BLaER1 (cell line): ENCODE results near the gene SFTPD.

Experiments
- H3K27ac ChIP-seq: shearing (Covaris generic); formaldehyde crosslinking; 2 replicates; pipeline ENCODE4 v1.8.1; 2022
- H3K27me3 ChIP-seq: shearing (Covaris generic); formaldehyde crosslinking; 2 replicates; pipeline ENCODE4 v1.8.1; 2022
- H3K36me3 ChIP-seq: shearing (Covaris generic); formaldehyde crosslinking; 2 replicates; pipeline ENCODE4 v1.8.1; 2022
- H3K4me1 ChIP-seq: shearing (Covaris generic); formaldehyde crosslinking; 2 replicates; pipeline ENCODE4 v1.8.1; 2022
- H3K4me2 ChIP-seq: shearing (Covaris generic); formaldehyde crosslinking; 2 replicates; pipeline ENCODE4 v1.8.1; 2022
- H3K4me3 ChIP-seq: shearing (Covaris generic); formaldehyde crosslinking; 2 replicates; pipeline ENCODE4 v1.8.1; 2022
- H3K9ac ChIP-seq: shearing (Covaris generic); formaldehyde crosslinking; 2 replicates; pipeline ENCODE4 v1.8.1; 2022
- H3K9me3 ChIP-seq: shearing (Covaris generic); formaldehyde crosslinking; 2 replicates; pipeline ENCODE4 v1.8.1; 2022
- H4K20me1 ChIP-seq: shearing (Covaris generic); formaldehyde crosslinking; 2 replicates; pipeline ENCODE4 v1.8.1; 2022
- Cebpa-rat ChIP-seq: shearing (Covaris generic); IDR thresholded peaks from 2 replicates; pipeline ENCODE4 v1.8.1; 2022

SFTPD gene

DNA sequence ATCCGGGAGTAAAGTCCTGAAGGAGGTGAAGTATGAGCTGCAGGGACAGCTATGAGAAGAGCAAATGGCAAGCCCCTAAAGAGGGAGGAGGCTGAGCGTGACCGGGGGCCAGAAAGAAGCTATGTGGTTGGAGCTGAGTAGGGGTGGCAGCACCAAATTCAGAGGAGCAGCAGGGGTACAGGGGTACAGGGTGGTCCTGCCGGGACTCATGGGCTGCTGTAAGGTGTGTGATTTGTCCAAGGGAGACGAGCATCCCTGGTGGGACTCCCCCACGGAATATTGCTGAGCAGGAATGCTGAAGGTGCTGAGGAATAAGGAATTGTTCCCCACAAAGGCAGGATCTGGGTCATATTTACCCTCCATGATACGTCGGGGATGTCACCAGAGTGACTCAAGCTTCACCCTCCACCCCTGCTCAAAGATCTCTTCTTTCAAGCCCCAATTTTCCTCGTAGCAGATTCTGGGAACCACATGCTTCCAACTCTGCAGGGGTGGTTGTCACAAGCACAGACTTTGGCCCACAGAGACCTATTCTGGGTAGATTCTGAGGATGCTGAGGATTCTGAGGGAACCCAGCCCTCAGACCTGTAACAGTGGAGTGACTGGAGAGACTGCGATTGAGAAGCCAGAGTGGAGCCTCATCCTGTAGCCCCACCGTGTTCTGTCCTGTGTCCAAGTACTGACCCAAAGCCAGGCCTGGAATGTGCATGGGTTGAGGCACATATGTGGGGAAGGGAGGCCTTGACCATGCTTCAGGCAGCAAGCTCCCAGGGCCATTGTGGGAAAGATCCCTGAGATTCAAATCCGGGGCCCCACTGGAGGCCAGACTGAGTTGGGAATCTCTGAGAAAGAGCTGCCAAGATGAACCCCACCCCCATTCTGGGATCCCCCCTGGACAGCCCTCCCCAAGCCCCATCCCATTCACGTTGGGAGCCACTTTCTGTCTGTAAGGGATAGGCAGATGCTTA, 4.2 kb downstream of the SFTPD start:
- no peak for TF ChIP-seq Cebpa-rat
- Histone ChIP-seq H3K4me3 (no peak overlapping the region), H3K27ac (no peak overlapping the region), H3K4me1 (peaks cover 5% of the 10 kb centered on the region; the same call in 1 of the 2 replicates), H3K9ac (no peak overlapping the region), H4K20me1 (no peaks in the 10 kb centered on the region), H3K36me3 (no peaks in the 10 kb centered on the region), H3K4me2 (no peak overlapping the region), H3K27me3 (no peaks in the 10 kb centered on the region), H3K9me3 (no peaks in the 10 kb centered on the region)

DNA sequence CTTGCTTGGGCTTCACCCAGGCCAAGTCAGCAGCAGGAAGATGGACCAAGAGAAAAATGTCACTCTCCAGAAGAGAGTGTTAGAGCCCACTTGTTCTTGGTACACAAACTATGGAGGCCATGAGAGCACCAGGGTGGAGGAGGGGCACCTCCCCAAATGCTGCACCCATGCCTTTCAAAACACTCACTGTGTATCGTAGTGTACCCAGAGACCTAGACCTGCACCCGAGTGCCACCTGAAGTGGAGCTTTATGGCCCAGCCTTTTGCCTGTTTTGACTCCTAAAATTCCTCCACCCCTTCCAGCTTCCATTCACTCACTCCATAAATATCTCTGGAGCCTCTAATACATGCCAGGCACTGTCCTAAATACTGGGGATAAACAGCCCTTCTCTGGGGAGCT, 5.0 kb downstream of the SFTPD start:
- no peaks in the 10 kb centered on the region for H3K27me3 ChIP-seq
- H3K4me1 ChIP-seq: peaks cover 13% of the 10 kb centered on the region
- no peaks in the 10 kb centered on the region for H4K20me1 ChIP-seq
- no peak overlapping the region for H3K27ac ChIP-seq
- no peaks in the 10 kb centered on the region for H3K36me3 ChIP-seq
- H3K4me3 ChIP-seq: no peak overlapping the region
- no peak overlapping the region for H3K4me2 ChIP-seq
- no peak overlapping the region for H3K9ac ChIP-seq
- no peak for TF ChIP-seq Cebpa-rat
- no peaks in the 10 kb centered on the region for H3K9me3 ChIP-seq

DNA sequence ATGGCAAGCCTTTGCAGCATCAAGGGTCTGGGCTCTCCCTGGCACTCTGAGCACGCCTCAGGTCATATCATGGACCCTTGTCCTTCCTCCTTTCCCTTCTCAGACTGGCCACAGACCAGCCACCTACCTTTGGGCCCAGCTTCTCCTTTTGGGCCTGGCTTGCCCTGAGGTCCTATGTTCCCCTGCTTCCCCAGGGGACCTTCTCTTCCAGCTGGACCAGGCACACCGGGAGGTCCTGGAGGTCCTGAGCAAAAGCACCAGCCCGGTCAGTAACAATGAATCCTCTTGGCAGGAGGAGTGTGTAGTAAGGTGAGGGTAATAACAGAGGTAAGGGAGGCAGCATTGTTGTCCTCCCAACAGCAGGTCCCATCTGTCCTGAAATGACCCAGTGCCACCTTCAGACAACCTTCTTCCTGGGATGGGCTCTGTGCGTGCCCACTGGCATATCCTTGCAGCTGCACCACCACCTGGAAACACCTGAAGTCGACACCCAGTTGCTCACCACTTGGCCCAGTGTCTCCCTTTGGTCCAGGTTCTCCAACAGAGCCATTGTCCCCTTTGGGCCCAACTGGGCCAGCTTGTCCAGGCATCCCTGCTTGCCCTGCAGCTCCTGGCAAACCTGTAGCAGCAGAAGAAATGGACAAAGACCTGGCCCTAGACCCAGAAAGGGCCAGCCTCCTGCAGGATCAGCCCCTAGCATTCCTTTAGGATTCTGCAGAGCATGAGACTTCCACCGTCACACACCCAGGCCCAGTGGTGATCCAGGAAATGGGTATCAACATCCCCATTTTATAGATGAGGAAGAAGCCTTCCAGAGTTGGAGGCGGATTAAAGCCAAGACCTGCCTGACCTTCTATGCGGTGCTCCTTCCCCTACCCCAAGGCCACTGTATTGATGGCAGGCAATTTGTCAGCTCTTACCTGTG, 6.4 kb downstream of the SFTPD start:
- Histone ChIP-seq H3K9me3 (no peaks in the 10 kb centered on the region), H3K27me3 (no peaks in the 10 kb centered on the region), H3K4me2 (no peak overlapping the region), H3K27ac (no peak overlapping the region), H3K9ac (no peak overlapping the region), H3K4me3 (no peak overlapping the region), H3K36me3 (no peaks in the 10 kb centered on the region), H4K20me1 (no peaks in the 10 kb centered on the region), H3K4me1 (peaks cover 27% of the 10 kb centered on the region)
- TF ChIP-seq Cebpa-rat: no peak

DNA sequence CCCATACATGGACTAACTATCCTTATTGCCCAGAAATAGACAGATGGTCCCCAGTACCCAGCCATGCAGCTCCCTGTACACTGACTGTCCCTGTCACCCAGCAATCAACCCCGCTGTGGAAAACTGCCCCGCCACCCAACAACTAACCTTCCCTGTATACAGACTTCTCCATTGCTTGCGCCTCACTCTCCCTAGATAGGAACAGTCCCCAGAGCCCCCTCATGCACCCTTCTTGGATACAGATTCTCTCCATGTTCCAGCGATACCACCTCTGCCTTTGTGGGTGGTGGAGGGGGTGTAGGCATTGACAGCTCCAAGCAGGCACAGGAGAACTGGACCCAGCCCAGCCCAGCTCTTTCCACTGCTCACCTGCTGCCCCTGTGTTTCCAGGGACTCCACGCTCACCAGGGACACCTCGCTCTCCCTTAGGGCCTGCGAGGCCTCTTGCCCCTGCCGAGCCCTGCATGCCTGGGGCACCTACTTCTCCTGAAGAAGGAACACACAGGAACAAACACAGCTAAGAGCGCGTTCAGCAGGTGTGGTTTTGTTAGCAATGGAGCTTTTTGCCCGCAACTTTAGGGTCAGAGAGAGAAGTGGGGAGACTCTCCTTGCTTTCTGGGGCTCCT, 7.2 kb downstream of the SFTPD start:
- Histone ChIP-seq H4K20me1 (no peaks in the 10 kb centered on the region), H3K27ac (no peak overlapping the region), H3K4me2 (no peak overlapping the region), H3K27me3 (no peaks in the 10 kb centered on the region), H3K4me1 (peaks cover 35% of the 10 kb centered on the region), H3K9ac (no peak overlapping the region), H3K9me3 (no peaks in the 10 kb centered on the region), H3K36me3 (no peaks in the 10 kb centered on the region), H3K4me3 (no peak overlapping the region)
- no peak for TF ChIP-seq Cebpa-rat

DNA sequence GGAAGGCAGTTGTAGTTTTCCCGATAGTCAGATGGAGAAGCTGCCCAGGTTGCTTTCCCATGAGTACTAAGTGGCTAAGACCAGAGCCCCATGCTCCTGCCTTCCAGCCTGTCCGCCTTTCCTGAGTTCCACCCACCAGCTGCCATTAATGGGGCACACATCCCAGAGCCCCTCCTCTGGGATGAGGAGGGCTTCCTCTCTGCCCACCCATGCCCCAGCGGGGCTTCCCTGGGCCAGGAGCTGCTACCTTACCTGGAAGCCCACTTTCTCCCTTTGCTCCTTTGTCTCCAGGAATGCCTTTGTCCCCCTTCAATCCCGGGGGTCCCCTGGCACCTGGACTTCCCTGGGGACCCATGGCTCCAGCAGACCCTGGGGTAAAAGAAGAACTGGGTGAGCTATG, 7.8 kb downstream of the SFTPD start:
- Histone ChIP-seq H3K4me1 (peaks cover 37% of the 10 kb centered on the region), H3K9ac (no peak overlapping the region), H3K36me3 (no peaks in the 10 kb centered on the region), H3K27ac (no peak overlapping the region), H3K9me3 (no peaks in the 10 kb centered on the region), H4K20me1 (no peaks in the 10 kb centered on the region), H3K4me3 (no peak overlapping the region), H3K4me2 (no peak overlapping the region), H3K27me3 (no peaks in the 10 kb centered on the region)
- no peak for TF ChIP-seq Cebpa-rat

DNA sequence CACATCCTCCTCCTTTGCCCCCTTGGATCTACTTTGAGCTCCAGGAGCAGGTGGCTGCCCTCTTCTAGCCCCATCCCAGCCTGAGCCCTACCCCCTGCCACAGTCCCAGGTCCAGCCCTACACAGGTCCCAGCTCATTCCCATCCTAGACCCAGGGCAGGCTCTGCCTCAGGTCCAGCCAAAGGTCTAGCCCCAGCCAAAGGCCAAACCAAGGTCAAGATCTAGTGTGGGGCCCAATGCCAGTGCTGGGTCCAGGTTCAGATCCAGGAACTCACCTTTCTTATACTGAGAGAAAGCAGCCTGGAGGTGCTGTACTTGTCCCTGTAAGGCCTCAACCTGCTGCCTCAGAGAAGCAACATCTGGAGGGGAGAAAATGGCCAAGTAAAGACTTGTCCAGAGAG, 8.5 kb downstream of the SFTPD start:
- no peak overlapping the region for H3K9ac ChIP-seq
- H4K20me1 ChIP-seq: no peaks in the 10 kb centered on the region
- no peak for TF ChIP-seq Cebpa-rat
- no peaks in the 10 kb centered on the region for H3K9me3 ChIP-seq
- no peak overlapping the region for H3K4me3 ChIP-seq
- no peak overlapping the region for H3K27ac ChIP-seq
- H3K4me2 ChIP-seq: no peak overlapping the region
- H3K4me1 ChIP-seq: peaks cover 37% of the 10 kb centered on the region
- H3K27me3 ChIP-seq: no peaks in the 10 kb centered on the region
- H3K36me3 ChIP-seq: no peaks in the 10 kb centered on the region

DNA sequence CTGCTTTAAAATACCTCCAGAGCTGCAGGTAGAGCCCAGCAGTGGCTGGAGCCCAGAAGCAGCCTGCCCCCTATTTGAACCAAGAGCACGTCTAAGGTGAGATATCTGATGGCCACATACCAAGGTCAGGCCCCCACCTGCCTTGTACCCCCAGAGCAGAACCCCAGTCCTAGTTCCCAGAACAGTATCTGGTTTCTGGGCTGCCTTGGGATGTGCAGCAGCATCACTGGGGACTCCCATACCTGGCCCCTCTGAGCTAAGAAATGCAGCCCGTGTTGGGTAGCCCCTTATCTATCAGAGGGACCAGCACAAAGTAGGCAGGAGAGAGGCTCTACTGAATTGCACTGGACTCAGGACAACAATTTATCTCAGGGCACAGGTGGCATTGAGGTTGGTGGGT, 8.9 kb downstream of the SFTPD start:
- H3K4me1 ChIP-seq: peaks cover 37% of the 10 kb centered on the region
- no peaks in the 10 kb centered on the region for H3K36me3 ChIP-seq
- H4K20me1 ChIP-seq: no peaks in the 10 kb centered on the region
- no peak overlapping the region for H3K4me3 ChIP-seq
- peak overlapping the region; percentile 64; the same call in 1 of the 2 replicates for H3K4me2 ChIP-seq
- no peak for TF ChIP-seq Cebpa-rat
- H3K9me3 ChIP-seq: no peaks in the 10 kb centered on the region
- H3K9ac ChIP-seq: no peak overlapping the region
- no peaks in the 10 kb centered on the region for H3K27me3 ChIP-seq
- H3K27ac ChIP-seq: no peak overlapping the region; the same call in 1 of the 2 replicates

DNA sequence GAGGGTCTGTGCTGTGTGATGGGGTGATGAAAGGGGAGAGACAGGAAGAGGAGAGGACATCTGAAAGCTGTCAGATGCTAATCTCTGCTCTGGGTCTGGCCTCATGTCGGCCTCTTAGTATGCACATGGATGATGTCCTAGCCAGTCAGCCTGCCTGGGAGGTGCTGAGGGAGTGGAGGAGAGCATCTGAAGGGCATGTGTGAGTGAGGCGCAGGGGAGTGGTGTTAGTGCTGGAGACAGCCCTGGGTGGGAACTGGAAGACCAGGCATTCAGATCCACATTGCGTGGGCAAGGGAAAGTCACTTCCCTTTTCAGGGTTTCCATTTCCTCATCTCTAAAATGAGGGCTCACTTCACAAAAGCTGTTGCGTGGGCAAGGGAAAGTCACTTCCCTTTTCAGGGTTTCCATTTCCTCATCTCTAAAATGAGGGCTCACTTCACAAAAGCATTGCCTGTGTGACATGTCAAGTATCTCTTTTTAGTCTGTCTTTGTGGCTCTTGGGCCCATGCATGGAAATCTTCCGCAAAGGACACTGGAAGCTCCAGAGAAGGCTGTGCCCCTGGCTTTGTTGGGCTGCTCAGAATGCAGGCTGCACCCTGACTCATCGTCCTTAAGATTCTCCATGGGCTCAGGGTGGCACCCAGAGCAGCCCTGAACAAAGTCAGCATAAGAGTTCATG, 10.0 kb downstream of the SFTPD start:
- Histone ChIP-seq H3K36me3 (no peaks in the 10 kb centered on the region), H3K27ac (peak overlapping the region; percentile 70), H4K20me1 (no peaks in the 10 kb centered on the region), H3K27me3 (no peaks in the 10 kb centered on the region), H3K4me2 (peak overlapping the region; percentile 64), H3K9me3 (no peaks in the 10 kb centered on the region), H3K4me3 (no peak overlapping the region), H3K9ac (no peak overlapping the region), H3K4me1 (peaks cover 37% of the 10 kb centered on the region)
- TF ChIP-seq Cebpa-rat: no peak

DNA sequence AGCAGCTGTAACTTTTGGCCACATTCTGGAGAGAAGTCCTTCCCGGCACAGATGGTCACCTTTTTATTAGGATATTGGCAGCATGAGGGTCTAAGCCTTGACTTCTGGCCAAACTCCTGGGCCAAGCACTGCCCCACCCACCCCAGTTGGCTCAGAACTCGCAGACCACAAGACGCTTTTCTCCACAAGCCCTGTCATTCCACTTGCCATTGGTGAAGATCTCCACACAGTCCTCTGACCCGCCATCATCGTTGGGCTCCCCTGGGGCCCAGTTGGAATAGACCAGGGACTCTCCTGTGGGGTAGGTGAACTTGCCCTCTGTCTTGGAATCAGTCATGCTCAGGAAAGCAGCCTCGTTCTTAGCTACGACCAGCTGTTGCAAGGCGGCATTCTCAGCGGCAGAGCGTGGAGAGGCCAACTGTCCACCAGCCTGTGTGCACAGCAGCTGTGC, 11.2 kb downstream of the SFTPD start:
- Histone ChIP-seq H3K4me1 (peaks cover 37% of the 10 kb centered on the region), H3K27ac (no peak overlapping the region; the same call in 1 of the 2 replicates), H3K4me2 (peak overlapping the region; percentile 64), H3K4me3 (no peak overlapping the region), H3K27me3 (no peaks in the 10 kb centered on the region), H3K9ac (no peak overlapping the region), H4K20me1 (no peaks in the 10 kb centered on the region), H3K9me3 (no peaks in the 10 kb centered on the region), H3K36me3 (no peaks in the 10 kb centered on the region)
- no peak for TF ChIP-seq Cebpa-rat
